Measurements from ENCODE around the gene AKAP13.

The AKAP13 gene

GRCh38 chr15:85563328-85563727, 182.9 kb downstream of the AKAP13 start:
- no peak overlapping the region for H3K27ac Mint-ChIP-seq
- peaks cover 4% of the 10 kb centered on the region for H3K36me3 Mint-ChIP-seq
- no peak overlapping the region for H3K4me3 Mint-ChIP-seq
- no peaks in the 10 kb centered on the region for H3K27me3 Mint-ChIP-seq
- peaks cover 15% of the 10 kb centered on the region for H3K4me1 Mint-ChIP-seq
- H3K9me3 Mint-ChIP-seq = no peaks in the 10 kb centered on the region
- ATAC-seq = no peak

DNA sequence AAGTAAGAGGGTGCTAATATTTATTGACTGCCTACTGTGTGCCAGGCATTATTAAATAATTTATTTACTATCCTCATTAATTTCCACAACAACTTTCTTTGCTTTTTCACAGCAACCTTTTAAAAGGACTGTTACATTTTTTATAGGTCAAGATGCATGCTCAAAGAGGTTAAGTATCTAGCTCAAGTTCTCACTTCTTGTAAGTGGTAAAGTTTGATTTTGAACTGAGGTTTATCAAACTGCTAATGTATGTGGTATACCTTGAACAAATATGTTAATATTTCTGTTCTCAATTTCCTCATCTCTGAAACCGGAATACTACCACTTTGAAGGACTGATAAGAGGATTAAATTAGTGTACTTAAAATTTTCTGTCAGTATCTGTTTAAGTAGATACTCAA, 183.3 kb downstream of the AKAP13 start:
- H3K4me1 Mint-ChIP-seq = peaks cover 18% of the 10 kb centered on the region
- H3K9me3 Mint-ChIP-seq = no peaks in the 10 kb centered on the region
- no peak overlapping the region for H3K4me3 Mint-ChIP-seq
- no peaks in the 10 kb centered on the region for H3K27me3 Mint-ChIP-seq
- peaks cover 6% of the 10 kb centered on the region for H3K36me3 Mint-ChIP-seq
- H3K27ac Mint-ChIP-seq = no peak overlapping the region
- ATAC-seq = no peak

DNA sequence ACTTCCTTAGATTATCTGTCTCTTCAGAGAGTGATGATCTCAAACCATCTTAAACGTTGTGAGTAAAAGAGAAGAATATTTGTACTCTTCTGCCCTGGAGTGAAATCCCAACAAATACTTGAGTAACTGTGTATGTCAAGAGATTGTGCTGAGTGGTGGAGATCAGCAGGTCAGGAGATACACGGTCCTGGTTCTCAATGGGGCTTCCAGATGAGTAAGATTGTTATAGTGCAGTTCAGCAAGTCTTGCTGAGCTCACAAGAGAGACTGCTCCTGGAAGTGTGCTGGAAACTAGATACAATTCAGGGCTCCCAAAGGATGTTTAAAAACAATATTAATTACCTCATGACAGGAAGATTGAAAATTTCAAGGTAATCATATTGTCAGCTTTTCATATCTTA, 184.3 kb downstream of the AKAP13 start:
- H3K27ac Mint-ChIP-seq = no peak overlapping the region

DNA sequence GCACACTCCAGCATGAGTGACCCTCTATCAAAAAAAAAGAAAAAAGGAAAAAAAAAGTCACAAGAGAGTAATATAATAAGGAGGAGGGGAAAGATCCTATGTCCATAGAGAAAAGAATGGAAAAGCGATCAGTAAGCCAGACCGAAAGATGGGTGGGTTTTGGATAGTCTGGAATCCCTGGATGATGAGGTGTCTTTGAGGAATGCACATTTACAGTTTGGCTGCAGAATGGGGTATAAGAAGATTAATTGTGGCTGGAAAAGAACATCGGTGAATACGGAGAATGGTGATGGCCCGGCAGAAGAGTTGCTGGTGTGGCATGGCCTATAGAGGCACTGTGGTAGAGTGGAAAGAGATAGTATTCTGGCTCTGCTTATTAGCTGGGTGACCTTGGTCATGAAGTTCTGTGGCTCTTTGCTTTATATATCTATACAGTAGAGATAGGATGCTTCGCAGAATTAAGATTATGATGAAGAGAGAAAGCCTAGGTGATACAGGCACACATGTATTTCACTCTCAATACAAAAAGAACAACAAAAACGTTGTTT, 187.9 kb downstream of the AKAP13 start:
- Mint-ChIP-seq H3K27me3 (no peaks in the 10 kb centered on the region), H3K4me1 (peaks cover 50% of the 10 kb centered on the region), H3K9me3 (no peaks in the 10 kb centered on the region), H3K36me3 (peaks cover 25% of the 10 kb centered on the region), H3K27ac (peak overlapping the region; percentile 0), H3K4me3 (no peak overlapping the region)
- no peak for ATAC-seq

More for the DNA sequence above, 184.3 kb downstream of the AKAP13 start:
- Mint-ChIP-seq H3K9me3 (no peaks in the 10 kb centered on the region), H3K36me3 (peaks cover 12% of the 10 kb centered on the region), H3K4me3 (no peak overlapping the region), H3K27me3 (no peaks in the 10 kb centered on the region), H3K4me1 (peaks cover 24% of the 10 kb centered on the region)
- no peak for ATAC-seq

DNA sequence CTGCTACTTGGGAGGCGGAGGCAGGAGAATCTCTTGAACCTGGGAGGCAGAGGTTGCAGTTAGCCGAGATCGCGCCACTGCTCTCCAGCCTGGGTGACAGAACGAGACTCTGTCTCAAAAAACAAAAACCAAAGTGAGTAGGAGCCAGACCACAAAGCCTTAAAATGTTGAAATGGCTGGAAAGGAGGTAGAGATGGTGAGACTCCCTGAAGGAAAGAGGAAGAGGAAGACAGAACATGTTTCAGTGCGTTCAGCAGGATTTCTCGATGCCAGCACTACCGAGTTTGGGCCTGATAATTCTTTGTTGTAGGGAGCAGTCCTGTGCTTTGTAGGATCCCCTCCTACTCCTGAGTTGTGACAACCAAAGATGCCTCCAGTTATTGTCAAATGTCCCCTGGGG, 189.9 kb downstream of the AKAP13 start:
- no peaks in the 10 kb centered on the region for H3K27me3 Mint-ChIP-seq
- H3K4me3 Mint-ChIP-seq = no peak overlapping the region
- ATAC-seq = no peak
- H3K27ac Mint-ChIP-seq = peak overlapping the region; percentile 77
- H3K9me3 Mint-ChIP-seq = no peaks in the 10 kb centered on the region
- H3K4me1 Mint-ChIP-seq = peaks cover 40% of the 10 kb centered on the region
- peaks cover 25% of the 10 kb centered on the region for H3K36me3 Mint-ChIP-seq

- H3K9me3 Mint-ChIP-seq = no peaks in the 10 kb centered on the region
- ATAC-seq = no peak
- H3K27ac Mint-ChIP-seq = peak overlapping the region; percentile 28
- no peaks in the 10 kb centered on the region for H3K27me3 Mint-ChIP-seq
- H3K4me1 Mint-ChIP-seq = peaks cover 39% of the 10 kb centered on the region
- H3K36me3 Mint-ChIP-seq = peaks cover 25% of the 10 kb centered on the region
- no peak overlapping the region for H3K4me3 Mint-ChIP-seq
Observed at GRCh38 chr15:85571780-85572179, 191.4 kb downstream of the AKAP13 start.

DNA sequence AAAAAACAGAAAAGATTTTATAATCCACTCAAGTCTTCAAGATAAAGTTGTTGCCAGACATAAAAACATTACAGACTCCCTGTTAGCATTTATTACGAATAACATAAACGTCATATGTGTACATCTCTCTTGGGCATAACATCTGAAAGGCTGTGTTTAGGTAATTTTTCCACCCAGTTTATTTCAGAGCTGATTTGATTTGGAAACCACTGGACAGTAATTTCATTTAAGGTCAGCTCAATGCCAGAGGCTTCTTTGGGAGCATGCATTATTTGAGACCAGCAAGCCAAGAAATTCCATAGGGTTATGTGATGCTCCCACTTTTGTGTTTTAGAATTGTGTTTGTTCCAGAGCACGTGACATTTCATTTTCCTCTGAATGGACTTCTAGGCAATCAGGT, 196.0 kb downstream of the AKAP13 start:
- peaks cover 26% of the 10 kb centered on the region for H3K36me3 Mint-ChIP-seq
- no peaks in the 10 kb centered on the region for H3K9me3 Mint-ChIP-seq
- peak overlapping the region; percentile 49 for H3K27ac Mint-ChIP-seq
- H3K4me1 Mint-ChIP-seq = peaks cover 41% of the 10 kb centered on the region
- no peaks in the 10 kb centered on the region for H3K27me3 Mint-ChIP-seq
- H3K4me3 Mint-ChIP-seq = no peak overlapping the region
- ATAC-seq = no peak

DNA sequence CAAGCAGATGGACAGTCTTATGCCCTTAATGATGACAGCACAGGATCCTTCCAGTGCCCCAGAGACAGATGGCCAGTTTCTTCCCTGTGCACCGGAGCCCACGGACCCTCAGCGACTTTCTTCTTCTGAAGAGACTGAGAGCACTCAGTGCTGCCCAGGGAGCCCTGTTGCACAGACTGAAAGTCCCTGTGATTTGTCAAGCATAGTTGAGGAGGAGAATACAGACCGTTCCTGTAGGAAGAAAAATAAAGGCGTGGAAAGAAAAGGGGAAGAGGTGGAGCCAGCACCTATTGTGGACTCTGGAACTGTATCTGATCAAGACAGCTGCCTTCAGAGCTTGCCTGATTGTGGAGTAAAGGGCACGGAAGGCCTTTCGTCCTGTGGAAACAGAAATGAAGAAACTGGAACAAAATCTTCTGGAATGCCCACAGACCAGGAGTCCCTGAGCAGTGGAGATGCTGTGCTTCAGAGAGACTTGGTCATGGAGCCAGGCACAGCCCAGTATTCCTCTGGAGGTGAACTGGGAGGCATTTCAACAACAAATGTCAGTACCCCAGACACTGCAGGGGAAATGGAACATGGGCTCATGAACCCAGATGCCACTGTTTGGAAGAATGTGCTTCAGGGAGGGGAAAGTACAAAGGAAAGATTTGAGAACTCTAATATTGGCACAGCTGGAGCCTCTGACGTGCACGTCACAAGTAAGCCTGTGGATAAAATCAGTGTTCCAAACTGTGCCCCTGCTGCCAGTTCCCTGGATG, 198.7 kb downstream of the AKAP13 start:
- ATAC-seq = no peak
- peaks cover 54% of the 10 kb centered on the region for H3K4me1 Mint-ChIP-seq
- H3K4me3 Mint-ChIP-seq = peak overlapping the region; percentile 40
- H3K36me3 Mint-ChIP-seq = peaks cover 43% of the 10 kb centered on the region
- H3K9me3 Mint-ChIP-seq = no peaks in the 10 kb centered on the region
- no peaks in the 10 kb centered on the region for H3K27me3 Mint-ChIP-seq
- H3K27ac Mint-ChIP-seq = peak overlapping the region; percentile 98

DNA sequence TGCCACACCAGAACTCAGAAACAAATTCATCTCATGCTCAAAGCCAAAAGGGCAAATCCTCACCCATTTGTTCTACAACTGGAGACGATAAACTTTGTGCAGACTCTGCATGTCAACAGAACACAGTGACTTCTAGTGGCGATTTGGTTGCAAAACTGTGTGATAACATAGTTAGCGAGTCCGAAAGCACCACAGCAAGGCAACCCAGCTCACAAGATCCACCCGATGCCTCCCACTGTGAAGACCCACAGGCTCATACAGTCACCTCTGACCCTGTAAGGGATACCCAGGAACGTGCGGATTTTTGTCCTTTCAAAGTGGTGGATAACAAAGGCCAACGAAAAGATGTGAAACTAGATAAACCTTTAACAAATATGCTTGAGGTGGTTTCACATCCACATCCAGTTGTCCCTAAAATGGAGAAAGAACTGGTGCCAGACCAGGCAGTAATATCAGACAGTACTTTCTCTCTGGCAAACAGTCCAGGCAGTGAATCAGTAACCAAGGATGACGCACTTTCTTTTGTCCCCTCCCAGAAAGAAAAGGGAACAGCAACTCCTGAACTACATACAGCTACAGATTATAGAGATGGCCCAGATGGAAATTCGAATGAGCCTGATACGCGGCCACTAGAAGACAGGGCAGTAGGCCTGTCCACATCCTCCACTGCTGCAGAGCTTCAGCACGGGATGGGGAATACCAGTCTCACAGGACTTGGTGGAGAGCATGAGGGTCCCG, 199.7 kb downstream of the AKAP13 start:
- peak overlapping the region; percentile 86 for H3K4me3 Mint-ChIP-seq
- H3K36me3 Mint-ChIP-seq = peaks cover 43% of the 10 kb centered on the region
- H3K9me3 Mint-ChIP-seq = no peaks in the 10 kb centered on the region
- H3K27me3 Mint-ChIP-seq = no peaks in the 10 kb centered on the region
- peaks cover 64% of the 10 kb centered on the region for H3K4me1 Mint-ChIP-seq
- peak overlapping the region; percentile 98 for H3K27ac Mint-ChIP-seq
- peak; percentile 46 for ATAC-seq

DNA sequence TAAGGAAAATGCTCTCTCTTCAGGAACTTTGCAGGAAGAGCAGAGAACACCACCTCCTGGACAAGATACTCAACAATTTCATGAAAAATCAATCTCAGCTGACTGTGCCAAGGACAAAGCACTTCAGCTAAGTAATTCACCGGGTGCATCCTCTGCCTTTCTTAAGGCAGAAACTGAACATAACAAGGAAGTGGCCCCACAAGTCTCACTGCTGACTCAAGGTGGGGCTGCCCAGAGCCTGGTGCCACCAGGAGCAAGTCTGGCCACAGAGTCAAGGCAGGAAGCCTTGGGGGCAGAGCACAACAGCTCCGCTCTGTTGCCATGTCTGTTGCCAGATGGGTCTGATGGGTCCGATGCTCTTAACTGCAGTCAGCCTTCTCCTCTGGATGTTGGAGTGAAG, 200.5 kb downstream of the AKAP13 start:
- Mint-ChIP-seq H3K4me1 (peaks cover 72% of the 10 kb centered on the region), H3K27me3 (no peaks in the 10 kb centered on the region), H3K27ac (peak overlapping the region; percentile 98), H3K36me3 (peaks cover 44% of the 10 kb centered on the region), H3K9me3 (no peaks in the 10 kb centered on the region), H3K4me3 (peak overlapping the region; percentile 86)
- ATAC-seq = peak; percentile 73

GRCh38 chr15:85581495-85581894, 201.1 kb downstream of the AKAP13 start:
- Mint-ChIP-seq H3K27me3 (no peaks in the 10 kb centered on the region), H3K9me3 (no peaks in the 10 kb centered on the region), H3K27ac (peak overlapping the region; percentile 98), H3K4me1 (peaks cover 76% of the 10 kb centered on the region), H3K36me3 (peaks cover 49% of the 10 kb centered on the region), H3K4me3 (peak overlapping the region; percentile 86)
- ATAC-seq = peak; percentile 22

DNA sequence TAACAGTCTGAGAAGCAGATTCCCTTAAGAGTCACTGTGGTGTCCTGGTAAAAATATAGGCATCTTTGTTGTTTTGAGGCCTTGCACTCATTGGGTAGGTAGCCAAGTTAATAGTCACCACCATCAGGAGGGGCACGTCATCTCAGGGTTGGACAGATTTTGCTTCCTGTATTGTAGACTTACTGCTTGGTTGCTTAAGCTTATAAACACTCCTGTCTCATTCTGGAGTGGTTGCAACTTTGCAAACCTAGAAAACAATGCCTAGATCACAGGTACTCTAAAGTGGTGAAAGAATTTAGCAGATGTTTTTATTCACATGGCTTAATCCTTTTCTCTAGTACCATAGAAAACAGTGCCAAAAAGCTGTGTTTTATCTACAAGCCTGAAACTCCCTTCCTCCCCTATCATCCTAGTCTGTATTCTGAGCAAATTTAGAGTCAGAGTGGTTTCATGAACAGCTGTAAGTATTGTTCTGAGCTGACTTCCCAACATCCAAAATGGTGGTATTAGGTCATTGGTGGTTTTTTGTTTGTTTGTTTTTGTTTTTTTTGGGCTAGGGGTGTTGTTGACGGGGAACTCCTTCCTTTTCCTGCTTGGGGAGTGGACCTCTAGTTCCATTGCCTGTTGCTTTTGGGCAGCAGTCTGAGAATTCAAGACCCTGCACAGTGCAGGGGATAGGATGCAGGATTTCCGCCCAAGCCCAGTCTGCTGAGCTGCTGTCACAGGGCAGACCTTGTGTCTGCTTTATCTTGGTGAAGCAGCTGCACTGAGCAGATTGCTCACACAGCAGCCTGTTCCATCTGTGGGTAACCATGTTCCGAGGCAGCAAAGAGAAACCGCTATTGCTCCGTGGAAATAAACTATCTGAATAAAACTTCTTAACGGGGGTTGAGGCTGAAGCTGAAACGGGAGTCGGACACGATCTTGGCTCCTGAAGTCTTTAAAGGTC, 202.0 kb downstream of the AKAP13 start:
- H3K27me3 Mint-ChIP-seq = no peaks in the 10 kb centered on the region
- peak; percentile 73 for ATAC-seq
- H3K36me3 Mint-ChIP-seq = peaks cover 49% of the 10 kb centered on the region
- peak overlapping the region; percentile 86 for H3K4me3 Mint-ChIP-seq
- H3K27ac Mint-ChIP-seq = peak overlapping the region; percentile 98
- H3K4me1 Mint-ChIP-seq = peaks cover 76% of the 10 kb centered on the region
- no peaks in the 10 kb centered on the region for H3K9me3 Mint-ChIP-seq

GRCh38 chr15:85583442-85583841, 203.0 kb downstream of the AKAP13 start:
- H3K27ac Mint-ChIP-seq = peak overlapping the region; percentile 98
- H3K27me3 Mint-ChIP-seq = no peaks in the 10 kb centered on the region
- ATAC-seq = no peak

DNA sequence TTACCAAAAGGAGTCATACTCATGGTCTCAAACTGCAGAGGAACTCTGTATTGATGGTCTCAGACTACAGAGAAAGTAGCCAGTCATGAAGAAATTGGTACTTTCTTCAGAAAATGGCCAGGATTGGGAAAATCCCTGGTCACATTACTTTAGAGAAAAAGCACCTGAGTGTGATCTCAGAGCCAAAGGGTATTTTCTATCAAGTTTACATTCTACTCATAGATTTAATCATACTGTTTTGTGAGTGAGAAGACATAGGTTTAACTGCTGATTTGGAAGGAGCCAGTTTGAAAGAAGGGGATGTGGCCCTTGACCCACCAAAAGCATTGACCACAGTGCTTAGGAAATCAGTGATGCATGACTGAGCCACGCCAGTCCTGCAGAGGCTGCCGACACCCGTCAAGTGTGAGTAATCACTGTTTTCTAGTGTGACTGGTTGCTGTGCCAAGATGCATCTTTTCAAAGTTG, 203.6 kb downstream of the AKAP13 start:
- peak overlapping the region; percentile 98 for H3K27ac Mint-ChIP-seq
- no peaks in the 10 kb centered on the region for H3K27me3 Mint-ChIP-seq
- peaks cover 59% of the 10 kb centered on the region for H3K36me3 Mint-ChIP-seq
- H3K9me3 Mint-ChIP-seq = no peaks in the 10 kb centered on the region
- H3K4me1 Mint-ChIP-seq = peaks cover 73% of the 10 kb centered on the region
- peak; percentile 78 for ATAC-seq
- peak overlapping the region; percentile 86 for H3K4me3 Mint-ChIP-seq

More at GRCh38 chr15:85583442-85583841, 203.0 kb downstream of the AKAP13 start:
- Mint-ChIP-seq H3K9me3 (no peaks in the 10 kb centered on the region), H3K4me3 (peak overlapping the region; percentile 86), H3K36me3 (peaks cover 57% of the 10 kb centered on the region), H3K4me1 (peaks cover 76% of the 10 kb centered on the region)

Measured in stimulated activated memory B cell treated with anti-CD40 and anti-IgM and Interleukin-4, amounts not matched to agents 10 μg/mL and 1 μg/mL and 100 μg/mL, for 72 hours (primary cell).